ENCODE data around the gene SYNE1.

DNA sequence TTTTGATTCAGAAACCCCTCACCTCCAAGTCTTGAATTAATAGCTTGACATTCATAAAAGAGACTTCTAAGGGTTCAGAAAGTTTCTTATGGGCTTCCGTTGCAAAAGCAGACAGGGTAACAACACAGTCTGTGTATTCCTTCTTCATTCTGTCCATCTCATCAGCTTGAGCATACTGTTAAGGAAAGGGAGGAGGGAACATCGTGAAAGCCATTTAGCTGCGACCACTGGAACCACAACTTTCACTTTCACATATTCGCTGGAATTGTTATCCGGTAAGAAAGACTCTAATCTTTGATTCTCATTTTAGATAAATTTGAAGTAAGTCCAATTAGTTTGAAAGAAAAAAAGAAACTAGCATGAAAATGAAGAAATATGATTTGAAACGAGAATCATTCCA is 174.4 kb downstream of the SYNE1 start:
- TF ChIP-seq GATA2 (IDR thresholded peaks at IDR 0.05; ENCODE audit: low read depth, low read length): no peak
- no peak for TF ChIP-seq GATA3 (IDR thresholded peaks at IDR 0.05; ENCODE audit: low read depth, low read length)

Measured in SH-SY5Y (cell line).